ENCODE measurements around the gene ZNF423. TPM values are rescaled to one million over a fixed set of nuclear protein-coding genes. Genes with fewer than 3 reads are reported as not detected.

Gene ZNF423
- total RNA-seq, 1 donor from 2014 or later: 7.3 TPM

DNA sequence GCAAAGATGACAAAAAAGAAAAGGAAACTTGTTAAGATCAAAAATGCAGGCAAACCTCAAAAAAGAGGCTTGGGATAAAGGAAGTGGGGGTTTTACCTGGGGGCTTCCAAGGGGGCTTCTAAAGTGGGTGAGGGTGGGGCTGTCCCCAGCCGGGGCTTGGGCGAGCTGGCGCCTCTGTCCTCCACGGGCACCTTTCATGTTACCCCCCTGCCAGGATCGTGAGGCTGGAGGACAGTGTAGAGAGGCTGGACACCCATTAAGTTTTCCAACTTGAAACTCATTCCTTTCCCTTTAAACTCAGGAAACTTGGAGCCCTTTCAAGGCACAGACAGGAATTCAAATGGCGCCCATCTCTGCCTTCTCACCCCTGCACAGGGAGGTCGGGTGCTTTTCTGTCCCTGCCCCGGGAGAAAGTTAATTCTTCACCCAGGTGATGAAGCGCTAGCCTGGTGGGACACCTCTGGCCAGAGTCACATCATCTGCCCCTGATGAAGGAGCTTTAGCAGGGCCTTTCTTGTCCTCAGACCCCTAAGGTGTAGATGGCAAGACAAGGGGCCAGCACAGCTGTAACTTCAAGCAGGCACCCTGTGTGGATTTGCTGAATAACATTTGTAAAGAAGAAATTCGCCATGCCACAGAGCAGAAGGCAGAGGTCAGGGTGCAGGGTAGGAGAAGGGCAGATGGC is 395.0 kb downstream of the ZNF423 start:
- no peak for FAIRE-seq
- no peak for DNase-seq (ENCODE audit: low spot score in 2 of 2)

DNA sequence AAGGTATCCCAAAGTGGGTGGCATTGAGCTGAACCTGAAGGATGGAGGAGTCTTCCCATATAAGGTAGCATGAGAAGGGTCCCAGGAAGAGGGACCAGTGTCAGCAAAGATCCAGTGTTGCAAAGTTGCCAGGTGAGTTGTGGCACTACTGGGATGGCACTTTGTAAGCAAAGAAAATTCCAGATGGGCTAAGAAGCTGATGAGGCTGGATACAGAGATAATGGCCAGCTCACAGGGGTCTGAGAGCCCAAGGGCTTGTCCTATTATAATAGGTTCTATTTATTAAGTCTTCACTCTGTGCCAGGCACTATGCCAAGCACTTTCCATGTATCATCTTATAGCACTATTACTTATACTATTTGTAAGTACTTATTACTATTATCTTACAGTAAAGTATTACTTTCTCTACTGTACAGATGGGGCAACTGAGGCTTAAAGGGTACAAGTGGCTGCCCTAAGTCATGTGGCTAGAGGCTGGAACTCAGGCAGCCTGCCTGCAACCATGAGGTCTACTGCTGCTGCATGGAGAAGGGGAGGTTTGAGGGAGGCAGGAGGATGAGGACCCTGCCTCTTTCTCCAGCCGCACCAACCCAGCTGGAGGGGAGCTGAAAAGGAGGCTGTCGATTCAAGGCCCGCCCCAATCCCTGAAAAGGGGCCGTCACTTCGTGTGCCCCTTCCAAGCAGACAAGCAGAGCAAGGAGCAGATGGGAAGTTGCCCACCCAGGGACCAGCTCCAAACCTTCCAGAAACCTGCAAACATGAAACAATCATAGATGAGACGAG is 395.8 kb downstream of the ZNF423 start:
- FAIRE-seq (no peak), DNase-seq (ENCODE audit: low spot score in 2 of 2) (no peak)

- FAIRE-seq (no peak), DNase-seq (ENCODE audit: low spot score in 2 of 2) (no peak)
Observed at GRCh38 chr16:49458656-49459445, 397.1 kb downstream of the ZNF423 start.

DNA sequence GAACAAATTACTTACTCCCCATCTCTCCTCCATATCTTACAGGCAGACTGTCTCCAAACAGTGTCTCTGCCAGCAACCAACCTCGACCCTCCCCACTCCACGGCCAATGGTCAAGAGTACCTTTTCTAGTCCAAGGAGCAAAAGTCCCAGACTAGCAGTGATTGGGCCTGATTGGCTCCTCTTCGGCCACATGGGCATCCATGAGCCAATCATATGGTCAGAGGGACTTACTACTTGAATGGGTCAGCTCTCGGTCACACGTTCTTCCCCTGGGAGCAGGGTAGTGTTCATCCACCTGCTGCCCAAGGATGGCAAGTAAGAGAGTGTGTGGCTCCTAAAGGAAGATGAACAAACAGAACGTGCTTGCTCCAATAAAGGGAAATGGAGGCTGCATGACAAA is 397.7 kb downstream of the ZNF423 start:
- FAIRE-seq: no peak
- DNase-seq (ENCODE audit: low spot score in 2 of 2): no peak

GRCh38 chr16:49457196-49457595 is 398.7 kb downstream of the ZNF423 start:
- FAIRE-seq: no peak
- no peak for DNase-seq (ENCODE audit: low spot score in 2 of 2)

GRCh38 chr16:49456763-49457162 is 399.1 kb downstream of the ZNF423 start:
- DNase-seq (ENCODE audit: low spot score in 2 of 2): no peak
- FAIRE-seq: no peak

- DNase-seq (ENCODE audit: low spot score in 2 of 2) (no peak), FAIRE-seq (no peak)
Observed at GRCh38 chr16:49455991-49456745, 399.7 kb downstream of the ZNF423 start.

- FAIRE-seq (no peak), DNase-seq (ENCODE audit: low spot score in 2 of 2) (no peak)
Observed at GRCh38 chr16:49455181-49455990, 400.5 kb downstream of the ZNF423 start.

DNA sequence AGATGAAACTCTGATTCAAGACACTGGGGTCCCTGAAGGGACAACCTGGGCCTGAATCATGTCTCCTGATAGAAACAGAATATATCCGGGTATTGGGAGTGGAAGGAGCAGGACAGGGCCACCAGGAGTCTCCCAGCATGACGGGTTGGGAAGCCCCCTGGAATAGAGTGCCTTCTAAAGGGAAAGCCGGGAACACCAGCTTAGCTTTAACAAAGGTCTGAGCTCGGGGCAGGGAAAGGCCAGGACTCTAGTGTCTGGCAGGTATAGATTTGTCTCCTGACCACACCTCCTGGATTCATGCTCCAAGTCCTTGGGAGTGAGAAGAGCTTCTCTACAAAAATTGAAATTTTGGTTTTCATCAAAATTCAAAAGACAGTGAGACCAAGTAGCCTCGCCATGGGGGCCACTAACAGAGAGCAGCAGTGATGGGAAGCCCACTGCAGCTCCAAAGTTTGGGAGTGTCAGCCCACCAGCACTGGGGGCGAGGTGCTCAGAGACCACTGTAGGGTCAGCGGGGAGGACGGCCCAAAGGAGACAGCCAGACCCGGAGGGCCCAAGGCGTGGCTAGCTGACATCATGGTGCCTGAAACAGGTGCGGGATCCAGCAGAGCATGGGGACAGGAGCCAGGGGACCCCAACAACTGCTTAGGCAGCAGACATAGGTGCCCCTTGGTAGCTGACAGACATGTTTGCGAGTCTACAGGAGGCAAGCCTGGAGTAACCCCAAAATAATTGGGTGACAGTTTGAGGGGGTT is 401.3 kb downstream of the ZNF423 start:
- DNase-seq (ENCODE audit: low spot score in 2 of 2) (no peak), FAIRE-seq (no peak)

DNA sequence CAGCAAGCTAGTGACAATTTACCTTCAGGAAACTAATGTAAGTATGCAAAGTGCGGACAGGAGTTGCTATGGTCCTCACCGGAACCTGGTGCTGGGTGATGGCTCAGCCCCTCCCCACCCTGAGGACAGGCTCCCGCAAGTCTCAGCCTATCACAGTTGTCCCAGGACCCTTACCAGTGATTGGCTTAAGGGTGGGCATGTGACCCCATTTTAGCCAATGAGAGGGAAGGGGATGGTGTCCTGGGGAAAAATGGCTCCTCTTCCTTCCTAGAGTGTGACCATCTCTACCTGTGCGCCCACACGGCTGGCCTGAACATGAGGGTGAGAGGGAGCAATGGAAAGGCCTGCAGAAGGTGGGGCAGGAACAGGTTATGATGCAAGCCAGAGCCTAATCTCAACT is 401.9 kb downstream of the ZNF423 start:
- DNase-seq (ENCODE audit: low spot score in 2 of 2) (no peak), FAIRE-seq (no peak)

GRCh38 chr16:49453021-49453420 is 402.9 kb downstream of the ZNF423 start:
- DNase-seq (ENCODE audit: low spot score in 2 of 2) (no peak), FAIRE-seq (no peak)

DNA sequence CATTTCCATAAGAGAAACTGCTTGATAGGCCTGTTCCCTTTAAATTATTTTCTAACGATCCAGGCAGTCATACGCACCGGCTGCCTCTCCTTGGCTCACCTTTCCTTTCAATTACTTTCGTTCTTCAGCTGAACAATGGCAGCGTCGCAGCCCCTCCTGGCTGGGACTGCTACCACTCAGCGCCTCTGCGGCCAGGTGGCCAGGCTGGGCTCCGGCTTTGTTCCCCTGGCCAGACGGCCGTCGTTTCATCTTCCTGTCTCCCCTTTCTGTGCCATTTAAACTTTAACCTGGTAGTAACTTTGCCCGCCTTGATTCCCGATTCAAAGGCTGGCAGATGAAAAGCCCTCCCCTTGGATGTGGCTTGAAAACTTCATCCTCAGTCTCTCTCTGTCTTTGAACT is 403.3 kb downstream of the ZNF423 start:
- DNase-seq (ENCODE audit: low spot score in 2 of 2): no peak
- no peak for FAIRE-seq

- DNase-seq (ENCODE audit: low spot score in 2 of 2) (no peak), FAIRE-seq (no peak)
Observed at GRCh38 chr16:49452108-49452507, 403.8 kb downstream of the ZNF423 start.

DNA sequence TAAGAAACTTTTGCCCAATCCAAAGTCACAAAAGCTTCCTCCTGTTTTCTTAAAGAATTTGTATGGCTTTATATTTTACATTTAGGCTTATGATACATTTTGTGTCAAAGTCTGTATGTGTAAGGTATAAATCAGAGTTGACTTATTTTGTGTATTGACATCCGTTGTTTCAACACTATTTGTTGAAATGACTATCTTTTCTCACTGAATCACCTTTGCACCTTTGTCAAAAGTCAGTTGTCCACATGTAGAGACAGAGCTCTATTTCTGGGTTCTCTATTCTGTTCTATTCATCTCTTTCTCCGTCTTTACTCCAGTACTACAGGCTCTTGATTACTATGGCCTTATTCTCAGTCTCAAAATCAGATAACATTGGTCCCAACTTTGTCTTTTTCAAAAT is 409.1 kb downstream of the ZNF423 start:
- DNase-seq (ENCODE audit: low spot score in 2 of 2) (no peak), FAIRE-seq (no peak)

DNA sequence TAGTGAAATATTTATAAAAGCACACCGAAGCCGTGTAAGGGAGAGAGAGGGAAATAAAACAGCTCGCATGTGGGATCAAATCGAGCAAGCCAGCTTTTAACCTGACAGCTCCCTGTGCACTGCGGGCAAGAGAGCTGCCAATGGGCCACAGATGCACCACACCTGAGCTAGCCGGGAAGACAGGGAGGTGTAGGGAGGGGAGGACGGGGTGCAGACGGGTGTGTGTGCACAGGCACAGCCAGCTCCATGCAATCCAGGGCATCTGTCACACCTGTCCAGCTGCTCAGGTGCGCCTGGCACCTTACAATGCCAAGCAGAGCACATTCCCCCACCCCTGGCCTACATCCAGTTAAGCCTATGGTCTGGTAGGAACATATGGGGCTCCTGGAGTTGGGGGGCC is 412.3 kb downstream of the ZNF423 start:
- no peak for DNase-seq (ENCODE audit: low spot score in 2 of 2)
- no peak for FAIRE-seq

DNA sequence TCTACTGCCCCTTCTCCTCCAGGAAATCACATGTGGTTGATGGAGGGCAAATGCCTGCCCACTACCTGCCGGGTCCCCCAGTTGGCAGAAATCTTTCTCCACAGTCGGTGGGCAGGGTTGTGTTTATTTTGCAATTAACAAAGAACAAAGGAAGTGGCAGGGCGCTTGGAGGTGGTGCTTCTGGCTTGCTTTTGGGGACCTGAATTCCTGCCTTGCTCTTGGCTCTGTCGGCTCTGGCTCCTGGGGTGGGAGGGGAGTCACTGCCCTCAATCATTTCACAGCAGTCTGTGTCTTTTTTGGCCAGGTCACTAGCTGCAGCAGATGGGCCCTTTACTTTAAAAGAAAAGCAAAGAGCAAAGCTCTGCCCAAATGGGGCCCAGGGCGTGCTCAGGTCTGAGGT is 413.1 kb downstream of the ZNF423 start:
- DNase-seq (ENCODE audit: low spot score in 2 of 2): no peak
- no peak for FAIRE-seq

DNA sequence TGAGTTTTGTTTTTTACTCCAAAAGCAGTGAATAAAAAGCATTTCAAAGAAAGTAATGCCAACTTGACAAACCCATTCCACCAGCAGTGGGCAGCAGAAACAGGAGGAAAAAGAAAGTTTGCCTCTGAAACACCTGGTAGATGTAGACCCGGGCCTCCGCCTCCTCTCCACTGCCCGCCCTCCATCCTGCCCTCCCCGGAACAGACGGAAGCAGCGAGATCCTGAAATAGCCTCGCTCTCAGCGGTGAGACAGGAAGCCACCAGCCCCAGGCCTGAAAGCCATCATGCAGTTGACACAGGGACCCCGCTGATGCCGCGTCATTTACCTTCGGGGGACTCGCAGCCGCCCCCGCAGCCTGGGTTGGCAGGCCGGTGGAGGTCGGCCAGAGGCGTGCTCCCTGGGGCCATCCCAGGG is 414.5 kb downstream of the ZNF423 start:
- FAIRE-seq (no peak), DNase-seq (ENCODE audit: low spot score in 2 of 2) (no peak)

GRCh38 chr16:49440156-49441065 is 415.5 kb downstream of the ZNF423 start:
- DNase-seq (ENCODE audit: low spot score in 2 of 2): no peak

More at GRCh38 chr16:49440156-49441065, 415.5 kb downstream of the ZNF423 start:
- no peak for FAIRE-seq
